Measurements from ENCODE around the gene SULT6B1. TPM values are rescaled to one million over a fixed set of nuclear protein-coding genes. Genes with fewer than 3 reads are reported as not detected.

The SULT6B1 gene
- total RNA-seq, 2 donors from 2014 or later, result not detected

DNA sequence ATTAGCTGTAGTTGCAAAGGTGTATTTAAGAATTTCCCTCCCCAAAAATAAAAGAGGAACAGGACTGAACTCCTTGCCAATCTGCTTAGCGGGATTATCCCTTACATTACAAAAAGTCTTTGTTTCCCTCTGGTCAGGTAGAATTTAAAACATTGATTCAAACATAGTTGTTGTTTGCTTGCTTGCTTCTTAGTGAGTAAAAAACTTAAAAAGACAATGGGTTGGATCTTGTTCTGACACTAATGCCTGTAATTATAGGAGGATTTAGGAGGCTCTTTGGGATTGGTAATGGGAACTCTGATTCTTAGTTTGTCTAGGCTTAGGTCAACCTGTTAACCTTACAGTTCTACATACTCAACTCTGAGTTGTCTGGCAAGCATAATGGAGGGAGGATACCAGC is 4.1 kb upstream of the SULT6B1 start:
- Histone ChIP-seq H3K27ac (no peak overlapping the region), H3K27me3 (replicated peaks; ENCODE audit: insufficient read depth) (no peaks in the 10 kb centered on the region), H3K9me3 (no peaks in the 10 kb centered on the region), H3K36me3 (no peaks in the 10 kb centered on the region), H3K4me1 (ENCODE audit: control insufficient read depth in 1 of 2, low read depth in 2 of 2) (peaks cover 5 to 13% of the 10 kb centered on the region in 2 donors), H3K4me3 (no peak overlapping the region)
- DNase-seq (ENCODE audit: low spot score) (no peak), ATAC-seq (ENCODE audit: insufficient number of reproducible peaks, low FRiP score, low read depth) (no peak)
- TF ChIP-seq, protein P1, sequence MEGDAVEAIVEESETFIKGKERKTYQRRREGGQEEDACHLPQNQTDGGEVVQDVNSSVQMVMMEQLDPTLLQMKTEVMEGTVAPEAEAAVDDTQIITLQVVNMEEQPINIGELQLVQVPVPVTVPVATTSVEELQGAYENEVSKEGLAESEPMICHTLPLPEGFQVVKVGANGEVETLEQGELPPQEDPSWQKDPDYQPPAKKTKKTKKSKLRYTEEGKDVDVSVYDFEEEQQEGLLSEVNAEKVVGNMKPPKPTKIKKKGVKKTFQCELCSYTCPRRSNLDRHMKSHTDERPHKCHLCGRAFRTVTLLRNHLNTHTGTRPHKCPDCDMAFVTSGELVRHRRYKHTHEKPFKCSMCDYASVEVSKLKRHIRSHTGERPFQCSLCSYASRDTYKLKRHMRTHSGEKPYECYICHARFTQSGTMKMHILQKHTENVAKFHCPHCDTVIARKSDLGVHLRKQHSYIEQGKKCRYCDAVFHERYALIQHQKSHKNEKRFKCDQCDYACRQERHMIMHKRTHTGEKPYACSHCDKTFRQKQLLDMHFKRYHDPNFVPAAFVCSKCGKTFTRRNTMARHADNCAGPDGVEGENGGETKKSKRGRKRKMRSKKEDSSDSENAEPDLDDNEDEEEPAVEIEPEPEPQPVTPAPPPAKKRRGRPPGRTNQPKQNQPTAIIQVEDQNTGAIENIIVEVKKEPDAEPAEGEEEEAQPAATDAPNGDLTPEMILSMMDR (IDR thresholded peaks at IDR 0.05), result no peak

DNA sequence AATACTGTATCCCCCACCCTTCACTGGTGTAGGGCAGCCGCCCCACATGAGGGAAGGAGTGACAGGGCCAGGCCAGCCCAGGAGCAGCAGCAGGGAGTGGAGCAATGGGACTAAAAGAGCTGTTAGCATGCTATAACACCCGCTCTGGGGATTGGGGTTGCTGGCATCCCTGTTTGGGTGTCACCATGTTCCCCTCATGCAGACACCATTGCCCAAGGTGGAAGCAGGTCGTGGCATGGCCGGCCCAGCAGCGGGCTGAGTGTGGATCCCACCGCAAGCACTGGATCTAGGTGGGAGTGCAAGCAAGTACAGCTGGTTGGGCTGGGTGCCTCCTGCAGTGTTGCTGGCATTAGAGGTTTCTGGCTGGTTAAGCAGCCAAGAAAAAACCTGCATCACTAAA is 3.3 kb upstream of the SULT6B1 start:
- Histone ChIP-seq H3K4me3 (no peak overlapping the region), H3K27me3 (replicated peaks; ENCODE audit: insufficient read depth) (no peaks in the 10 kb centered on the region), H3K36me3 (no peaks in the 10 kb centered on the region), H3K27ac (no peak overlapping the region), H3K4me1 (ENCODE audit: control insufficient read depth in 1 of 2, low read depth in 2 of 2) (peaks cover 0 to 7% of the 10 kb centered on the region in 2 donors), H3K9me3 (no peaks in the 10 kb centered on the region)
- ATAC-seq (ENCODE audit: insufficient number of reproducible peaks, low FRiP score, low read depth) (no peak), DNase-seq (ENCODE audit: low spot score) (no peak)
- TF ChIP-seq, protein P1 (IDR thresholded peaks at IDR 0.05), result no peak

DNA sequence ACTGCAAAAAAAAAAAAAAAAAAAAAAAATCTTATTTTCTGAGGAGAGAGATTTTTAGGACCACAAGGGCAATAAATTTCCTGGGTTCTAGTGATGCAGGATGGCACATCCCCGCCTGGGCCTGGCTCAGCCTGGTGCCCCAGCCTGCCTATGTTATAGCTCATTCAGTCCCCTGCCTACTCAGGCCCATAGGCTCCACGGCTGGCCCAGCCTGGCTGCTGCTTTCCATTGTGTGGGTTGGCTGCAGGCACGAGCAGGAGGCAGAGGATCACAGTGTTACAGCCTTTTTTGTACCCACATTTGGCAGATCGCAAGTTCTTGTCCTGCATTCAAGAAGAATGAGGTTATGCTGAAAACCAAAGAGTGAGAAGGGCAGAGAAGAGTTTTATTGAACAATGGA is 2.8 kb upstream of the SULT6B1 start:
- Histone ChIP-seq H3K27ac (no peak overlapping the region), H3K36me3 (no peaks in the 10 kb centered on the region), H3K27me3 (replicated peaks; ENCODE audit: insufficient read depth) (no peaks in the 10 kb centered on the region), H3K4me3 (no peak overlapping the region), H3K4me1 (ENCODE audit: control insufficient read depth in 1 of 2, low read depth in 2 of 2) (peaks cover 0 to 7% of the 10 kb centered on the region in 2 donors), H3K9me3 (no peaks in the 10 kb centered on the region)
- ATAC-seq (ENCODE audit: insufficient number of reproducible peaks, low FRiP score, low read depth) (no peak), DNase-seq (ENCODE audit: low spot score) (no peak)
- TF ChIP-seq, protein P1 (IDR thresholded peaks at IDR 0.05), result no peak

DNA sequence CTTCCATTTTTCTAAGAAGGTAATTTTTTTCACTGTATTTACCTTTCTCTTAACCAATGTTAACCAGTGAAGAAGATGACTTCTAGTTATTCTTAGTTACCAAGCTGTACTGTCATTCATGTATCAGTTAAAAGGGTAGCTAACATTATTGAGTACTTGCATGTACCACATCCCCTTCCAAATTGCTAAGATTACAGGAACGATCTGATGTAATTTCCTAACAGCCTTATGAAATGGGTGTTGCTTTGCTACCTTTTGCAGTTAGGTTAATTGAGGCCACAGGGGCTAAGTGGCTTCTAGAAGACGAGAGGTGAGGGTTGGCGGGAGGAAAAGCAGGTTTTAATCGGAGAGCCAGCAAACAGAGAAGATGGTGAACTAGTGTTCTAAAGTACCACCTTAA is 1.8 kb upstream of the SULT6B1 start:
- H3K36me3 ChIP-seq, result no peaks in the 10 kb centered on the region
- ATAC-seq (ENCODE audit: insufficient number of reproducible peaks, low FRiP score, low read depth), result no peak
- H3K4me3 ChIP-seq, result no peak overlapping the region
- TF ChIP-seq, protein P1 (IDR thresholded peaks at IDR 0.05), result no peak
- H3K9me3 ChIP-seq, result no peaks in the 10 kb centered on the region
- DNase-seq (ENCODE audit: low spot score), result no peak
- no peak overlapping the region for H3K27ac ChIP-seq
- peaks cover 0 to 4% of the 10 kb centered on the region in 2 donors for H3K4me1 ChIP-seq (ENCODE audit: control insufficient read depth in 1 of 2, low read depth in 2 of 2)
- H3K27me3 ChIP-seq (replicated peaks; ENCODE audit: insufficient read depth), result no peaks in the 10 kb centered on the region

DNA sequence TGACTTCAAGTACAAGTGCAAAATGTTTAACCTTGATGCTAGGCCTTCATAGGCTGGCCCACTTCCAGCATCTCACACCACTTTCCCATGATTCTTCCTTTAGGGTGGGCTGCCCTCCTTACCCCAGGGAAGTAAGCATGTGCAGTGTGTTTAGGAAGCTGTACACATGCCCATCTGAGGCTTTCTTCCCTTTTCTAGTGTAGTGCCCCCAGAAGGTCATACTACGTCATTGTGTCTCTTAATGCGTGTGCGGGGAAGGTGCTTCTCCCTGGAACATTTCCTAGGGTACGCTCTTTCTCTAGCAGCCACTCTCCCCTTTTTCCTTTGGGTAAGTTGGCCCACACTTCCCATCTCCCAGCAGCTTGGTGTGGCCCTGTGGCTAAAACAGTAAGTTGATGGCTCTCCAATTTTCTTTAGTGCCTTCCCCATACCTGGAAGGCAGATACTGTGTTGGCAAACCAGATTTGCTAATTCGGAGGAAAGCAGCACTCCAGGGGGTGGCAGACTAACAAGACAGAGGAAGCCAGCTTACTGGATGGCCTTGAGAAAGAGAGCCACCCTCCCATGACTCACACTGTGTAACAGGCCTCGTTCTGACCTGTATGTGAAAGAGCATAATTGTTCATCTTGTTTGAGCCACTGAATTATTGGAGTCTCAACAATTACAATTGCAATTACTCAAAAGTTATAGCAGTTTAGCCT is 1.1 kb upstream of the SULT6B1 start:
- Histone ChIP-seq H3K4me3 (no peak overlapping the region), H3K4me1 (ENCODE audit: control insufficient read depth in 1 of 2, low read depth in 2 of 2) (peaks cover 0 to 4% of the 10 kb centered on the region in 2 donors), H3K9me3 (no peaks in the 10 kb centered on the region), H3K27me3 (replicated peaks; ENCODE audit: insufficient read depth) (no peaks in the 10 kb centered on the region), H3K36me3 (no peaks in the 10 kb centered on the region), H3K27ac (no peak overlapping the region)
- DNase-seq (ENCODE audit: low spot score) (no peak), ATAC-seq (ENCODE audit: insufficient number of reproducible peaks, low FRiP score, low read depth) (no peak)
- TF ChIP-seq, protein P1 (IDR thresholded peaks at IDR 0.05), result no peak
